ENCODE measurements around the gene PPARD.

DNA sequence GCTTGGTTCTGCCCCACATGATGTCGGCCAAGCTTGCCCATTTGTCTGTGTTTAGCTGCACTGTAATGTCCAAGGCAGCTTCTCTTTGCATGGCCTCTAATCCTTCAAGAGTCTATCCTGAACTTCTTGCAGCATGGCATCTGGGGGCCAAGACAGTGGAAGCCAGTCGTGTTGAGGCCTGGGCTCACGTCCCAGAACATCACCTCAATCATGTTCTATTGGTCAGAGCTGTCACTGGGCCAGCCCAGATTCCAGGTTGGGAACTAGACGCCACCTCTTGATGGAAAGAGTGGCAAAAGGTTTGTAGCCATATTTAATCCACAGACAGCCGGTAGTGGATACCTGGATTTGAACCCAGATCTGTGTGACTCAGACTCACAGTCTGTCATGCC lies 25.3 kb downstream of the PPARD start:
- TF ChIP-seq, protein P1, sequence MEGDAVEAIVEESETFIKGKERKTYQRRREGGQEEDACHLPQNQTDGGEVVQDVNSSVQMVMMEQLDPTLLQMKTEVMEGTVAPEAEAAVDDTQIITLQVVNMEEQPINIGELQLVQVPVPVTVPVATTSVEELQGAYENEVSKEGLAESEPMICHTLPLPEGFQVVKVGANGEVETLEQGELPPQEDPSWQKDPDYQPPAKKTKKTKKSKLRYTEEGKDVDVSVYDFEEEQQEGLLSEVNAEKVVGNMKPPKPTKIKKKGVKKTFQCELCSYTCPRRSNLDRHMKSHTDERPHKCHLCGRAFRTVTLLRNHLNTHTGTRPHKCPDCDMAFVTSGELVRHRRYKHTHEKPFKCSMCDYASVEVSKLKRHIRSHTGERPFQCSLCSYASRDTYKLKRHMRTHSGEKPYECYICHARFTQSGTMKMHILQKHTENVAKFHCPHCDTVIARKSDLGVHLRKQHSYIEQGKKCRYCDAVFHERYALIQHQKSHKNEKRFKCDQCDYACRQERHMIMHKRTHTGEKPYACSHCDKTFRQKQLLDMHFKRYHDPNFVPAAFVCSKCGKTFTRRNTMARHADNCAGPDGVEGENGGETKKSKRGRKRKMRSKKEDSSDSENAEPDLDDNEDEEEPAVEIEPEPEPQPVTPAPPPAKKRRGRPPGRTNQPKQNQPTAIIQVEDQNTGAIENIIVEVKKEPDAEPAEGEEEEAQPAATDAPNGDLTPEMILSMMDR (conservative IDR thresholded peaks at IDR 0.05; ENCODE audit: low read length): no peak
- TF ChIP-seq EZH2phosphoT487 (IDR thresholded peaks at IDR 0.05; ENCODE audit: borderline replicate concordance): no peak
